NCI-H1436 (cell line): Measurements from ENCODE around the gene TAS1R3.

Experiments used
- DNase-seq: peaks from one replicate; lab custom pipeline; 2025; lab: John Stamatoyannopoulos, UW

The TAS1R3 gene

GRCh38 chr1:1340185-1340584 is 9.1 kb downstream of the TAS1R3 start:
- DNase-seq = no peak

- no peak for DNase-seq
Measured at GRCh38 chr1:1340791-1341548, 9.9 kb downstream of the TAS1R3 start.

GRCh38 chr1:1341549-1342021 is 10.5 kb downstream of the TAS1R3 start:
- DNase-seq = no peak

GRCh38 chr1:1342061-1342562 is 11.0 kb downstream of the TAS1R3 start:
- no peak for DNase-seq

GRCh38 chr1:1342584-1343115 is 11.6 kb downstream of the TAS1R3 start:
- DNase-seq = no peak

GRCh38 chr1:1343811-1344421 is 12.8 kb downstream of the TAS1R3 start:
- no peak for DNase-seq

GRCh38 chr1:1344655-1345361 is 13.7 kb downstream of the TAS1R3 start:
- no peak for DNase-seq

GRCh38 chr1:1345384-1345783 is 14.3 kb downstream of the TAS1R3 start:
- no peak for DNase-seq

GRCh38 chr1:1345860-1346500 is 14.9 kb downstream of the TAS1R3 start:
- DNase-seq = no peak

- no peak for DNase-seq
Measured at GRCh38 chr1:1346501-1346890, 15.4 kb downstream of the TAS1R3 start.

GRCh38 chr1:1347026-1347595 is 16.0 kb downstream of the TAS1R3 start:
- DNase-seq = no peak

GRCh38 chr1:1347663-1348419 is 16.8 kb downstream of the TAS1R3 start:
- DNase-seq = no peak

GRCh38 chr1:1348420-1349255 is 17.6 kb downstream of the TAS1R3 start:
- DNase-seq = no peak

- peak; percentile 52 for DNase-seq
Measured at GRCh38 chr1:1349256-1350012, 18.4 kb downstream of the TAS1R3 start, which contains the start of gene DVL1. TSS of gene DVL1 (minus strand) at chr1:1349418. CDS start at chr1:1349065, 353 bp downstream.

GRCh38 chr1:1351511-1352427 is 20.7 kb downstream of the TAS1R3 start:
- DNase-seq = no peak

- peak; percentile 15 for DNase-seq
Measured at GRCh38 chr1:1352786-1353388, 21.8 kb downstream of the TAS1R3 start.

GRCh38 chr1:1353389-1354151 is 22.5 kb downstream of the TAS1R3 start:
- no peak for DNase-seq
